Ishikawa (cell line): Measurements from ENCODE around the gene NME2.

Experiments
- CEBPB ChIP-seq: IDR thresholded peaks from 2 replicates; pipeline ENCODE4 v1.6.1; 2012
- CREB1 ChIP-seq: IDR thresholded peaks from 2 replicates; pipeline ENCODE4 v1.6.1; 2012; ENCODE audit warnings: low read depth
- EGR1 ChIP-seq: IDR thresholded peaks from 2 replicates; pipeline ENCODE4 v1.6.1; 2012
- EP300 ChIP-seq: IDR thresholded peaks from 2 replicates; pipeline ENCODE4 v1.6.1; 2012; ENCODE audit warnings: borderline replicate concordance
- FOXM1 ChIP-seq: IDR thresholded peaks from 2 replicates; pipeline ENCODE4 v1.6.1; 2012; ENCODE audit warnings: low read depth, borderline replicate concordance
- MAX ChIP-seq: IDR thresholded peaks from 2 replicates; pipeline ENCODE4 v1.6.1; 2012
- NFIC ChIP-seq: IDR thresholded peaks from 2 replicates; pipeline ENCODE4 v1.6.1; 2012
- RAD21 ChIP-seq: IDR thresholded peaks from 2 replicates; pipeline ENCODE4 v1.6.1; 2012; ENCODE audit warnings: low read depth
- REST ChIP-seq: IDR thresholded peaks from 2 replicates; pipeline ENCODE4 v1.6.1; 2012; ENCODE audit warnings: low read depth, mild to moderate bottlenecking
- TAF1 ChIP-seq: IDR thresholded peaks from 2 replicates; pipeline ENCODE4 v1.6.1; 2012; ENCODE audit warnings: low read depth, mild to moderate bottlenecking
- TCF12 ChIP-seq: IDR thresholded peaks from 2 replicates; pipeline ENCODE4 v1.6.1; 2012; ENCODE audit warnings: low read depth
- TEAD4 ChIP-seq: IDR thresholded peaks from 2 replicates; pipeline ENCODE4 v1.6.1; 2012
- USF1 ChIP-seq: IDR thresholded peaks from 2 replicates; pipeline ENCODE4 v1.6.1; 2012
- YY1 ChIP-seq: IDR thresholded peaks from 2 replicates; pipeline ENCODE4 v1.6.1; 2012; ENCODE audit warnings: low read depth
- ZBTB7A ChIP-seq: IDR thresholded peaks from 2 replicates; pipeline ENCODE4 v1.6.1; 2012; ENCODE audit warnings: low read depth

NME2 gene

GRCh38 chr17:51166198-51166986 is at the start of gene NME2:
Gene NME2 (plus strand): TSS chr17:51166411. CDS start chr17:51166831, 420 bp downstream.
- no peak for TF ChIP-seq TEAD4
- TF ChIP-seq USF1: peak; percentile 90
- TF ChIP-seq CEBPB: no peak
- no peak for TF ChIP-seq EP300
- no peak for TF ChIP-seq RAD21
- no peak for TF ChIP-seq ZBTB7A
- no peak for TF ChIP-seq NFIC
- no peak for TF ChIP-seq TCF12
- TF ChIP-seq TAF1: peak; percentile 44; the same call in 1 of the 2 replicates
- TF ChIP-seq CREB1: no peak
- peak; percentile 93 for TF ChIP-seq MAX
- no peak for TF ChIP-seq EGR1
- TF ChIP-seq YY1: no peak
- TF ChIP-seq REST: 0 out of 2 replicates have a peak, but pooled peaks have one; percentile 1
- no peak for TF ChIP-seq FOXM1

- TF ChIP-seq TAF1: no peak
These were observed 47.6 kb upstream of the NME2 start for GRCh38 chr17:51118330-51119195.

- TF ChIP-seq USF1 (no peak), YY1 (no peak), REST (peak; percentile 82), ZBTB7A (no peak; the same call in 1 of the 2 replicates), EGR1 (no peak), TCF12 (no peak), RAD21 (peak; percentile 22; the same call in 1 of the 2 replicates), CEBPB (no peak), TEAD4 (no peak), FOXM1 (no peak), TAF1 (no peak)
These were observed 46.5 kb upstream of the NME2 start for GRCh38 chr17:51119415-51120356.

GRCh38 chr17:51120357-51120738 is 45.9 kb upstream of the NME2 start:
- TF ChIP-seq RAD21 (no peak), YY1 (peak; percentile 36; the same call in 1 of the 2 replicates), TAF1 (peak; percentile 34; the same call in 1 of the 2 replicates), MAX (0 out of 2 replicates have a peak, but pooled peaks have one; percentile 37), NFIC (no peak), TEAD4 (no peak), EP300 (no peak), FOXM1 (no peak)
